Large intestine (tissue), 3 donors: ENCODE results near the gene GDI2. TPM values are rescaled to one million over a fixed set of nuclear protein-coding genes. Genes with fewer than 3 reads are reported as not detected.
"Not testable (repeated sequence)": the region's sequence is repeated elsewhere in the genome, so short reads cannot be mapped to it uniquely, and the experiment has no call there.

Experiments
- DNase-seq, 2 donors: peaks; one replicate each; pipeline versions ENCODE4 v3.0.0 to v3.0.0-alpha.2; 2013
- H3K27ac ChIP-seq: one replicate; pipeline ENCODE4 v1.5.1; 2013; ENCODE audit warnings: low read length
- H3K27me3 ChIP-seq: 2 replicates; pipeline ENCODE4 v1.6.1; 2013; ENCODE audit warnings: low read length; ENCODE audit not compliant: control insufficient read depth, insufficient read depth
- H3K36me3 ChIP-seq: 2 replicates; pipeline ENCODE4 v1.6.1; 2013; ENCODE audit warnings: low read length; ENCODE audit not compliant: control insufficient read depth, insufficient read depth
- H3K4me1 ChIP-seq: one replicate; pipeline ENCODE4 v1.6.1; 2013; ENCODE audit warnings: low read length; ENCODE audit not compliant: control insufficient read depth, insufficient read depth
- H3K4me3 ChIP-seq: one replicate; pipeline ENCODE4 v1.5.1; 2013; ENCODE audit warnings: low read length
- H3K9me3 ChIP-seq: one replicate; pipeline ENCODE4 v1.6.1; 2013; ENCODE audit warnings: mild to moderate bottlenecking, low read depth, low read length, moderate library complexity; ENCODE audit not compliant: control insufficient read depth
- WGBS: methylation state at CpG from one replicate; pipeline ENCODE4 v1.1.5; 2013; ENCODE audit warnings: low lambda C conversion rate; ENCODE audit not compliant: insufficient coverage; 5-methylcytosine and 5-hydroxymethylcytosine counted together
- polyA plus RNA-seq: library from polyadenylated mRNA; unstranded; fragments of 120-200 nt; gene quantifications from one replicate; pipeline ENCODE4 v1.2.1, GENCODE V29; 2013

The GDI2 gene
- polyA plus RNA-seq, 1 donor: 313 TPM

DNA sequence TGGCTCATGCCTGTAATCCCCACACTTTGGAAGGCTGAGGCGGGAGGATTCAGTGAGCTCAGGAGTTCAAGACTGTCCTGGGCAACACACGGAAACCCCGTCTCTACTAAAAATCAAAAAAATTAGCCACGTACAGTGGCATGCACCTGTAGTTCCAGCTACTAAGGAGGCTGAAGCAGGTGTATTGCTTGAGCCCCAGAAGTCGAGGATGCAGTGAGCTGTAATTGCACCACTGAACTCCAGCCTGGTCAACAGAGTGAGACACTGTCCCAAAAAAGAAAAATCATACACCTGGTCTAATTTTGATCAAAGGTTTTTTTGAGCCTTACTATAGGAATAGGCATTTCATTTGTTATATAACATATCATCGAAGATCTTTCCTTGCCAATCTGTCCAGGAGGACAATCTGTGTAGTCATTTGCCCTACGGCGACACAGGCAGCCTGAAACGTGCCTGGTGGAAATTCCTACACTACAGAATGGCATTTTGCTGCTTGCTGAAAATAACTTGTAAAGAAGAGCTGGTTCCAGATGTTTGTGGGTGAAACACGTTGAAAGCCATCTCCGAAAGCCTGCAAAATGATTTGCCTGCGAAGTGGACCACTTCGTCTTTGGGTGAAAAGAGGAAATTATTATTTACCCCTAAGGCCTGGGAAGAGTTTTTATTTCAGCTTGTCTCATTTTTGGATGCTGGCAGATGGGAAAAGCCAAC is 31.3 kb upstream of the GDI2 start:
- no peaks in the 10 kb centered on the region for H3K36me3 ChIP-seq
- H3K9me3 ChIP-seq: no peaks in the 10 kb centered on the region
- H3K27me3 ChIP-seq: peaks cover 6% of the 10 kb centered on the region
- no peak for DNase-seq
- no peak overlapping the region for H3K27ac ChIP-seq
- no peaks in the 10 kb centered on the region for H3K4me1 ChIP-seq
- no CpG with 5 or more reads among the region's 13 CpGs for WGBS
- no peak overlapping the region for H3K4me3 ChIP-seq

- WGBS: no CpG with 5 or more reads among the region's 4 CpGs
- Histone ChIP-seq H3K27me3 (peaks cover 6% of the 10 kb centered on the region), H3K36me3 (no peaks in the 10 kb centered on the region), H3K4me1 (no peaks in the 10 kb centered on the region), H3K27ac (no peak overlapping the region), H3K9me3 (no peaks in the 10 kb centered on the region), H3K4me3 (no peak overlapping the region)
- DNase-seq: no peak
Observed at GRCh38 chr10:5843686-5844344, 30.6 kb upstream of the GDI2 start.

DNA sequence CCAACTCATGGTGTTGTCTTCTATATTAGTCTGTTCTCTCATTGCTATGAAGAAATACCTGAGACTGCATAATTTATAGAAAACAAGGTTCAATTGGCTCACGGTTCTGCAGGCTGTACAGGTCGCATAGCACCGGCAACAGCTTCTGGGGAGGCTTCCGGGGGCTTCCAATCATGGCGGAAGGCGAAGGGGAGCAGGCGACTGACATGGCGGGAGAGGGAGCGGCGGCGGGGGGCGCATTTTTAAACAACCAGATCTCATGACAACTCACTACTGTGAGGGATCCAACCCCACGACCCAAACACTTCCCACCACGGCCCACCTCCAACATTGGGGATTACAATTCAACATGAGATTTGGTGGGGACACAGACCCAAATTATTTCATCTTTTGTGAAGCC is 28.7 kb upstream of the GDI2 start:
- Histone ChIP-seq H3K4me1 (no peaks in the 10 kb centered on the region), H3K4me3 (no peak overlapping the region), H3K36me3 (no peaks in the 10 kb centered on the region), H3K9me3 (no peaks in the 10 kb centered on the region), H3K27me3 (peaks cover 6% of the 10 kb centered on the region), H3K27ac (no peak overlapping the region)
- DNase-seq: no peak
- no CpG with 5 or more reads among the region's 14 CpGs for WGBS

GRCh38 chr10:5840314-5841307 is 27.4 kb upstream of the GDI2 start:
- no peak overlapping the region for H3K4me3 ChIP-seq
- no peak for DNase-seq
- H3K27ac ChIP-seq: no peak overlapping the region
- H3K4me1 ChIP-seq: no peaks in the 10 kb centered on the region
- WGBS: no CpG with 5 or more reads among the region's 40 CpGs
- H3K9me3 ChIP-seq: no peaks in the 10 kb centered on the region
- no peaks in the 10 kb centered on the region for H3K36me3 ChIP-seq
- peaks cover 6% of the 10 kb centered on the region for H3K27me3 ChIP-seq

- H3K36me3 ChIP-seq, H3K9me3 ChIP-seq, DNase-seq, H3K27ac ChIP-seq, H3K4me3 ChIP-seq, H3K27me3 ChIP-seq, H3K4me1 ChIP-seq: not testable (repeated sequence)
- no CpG with 5 or more reads among the region's 2 CpGs for WGBS
Observed at GRCh38 chr10:5836181-5836580, 22.9 kb upstream of the GDI2 start.

GRCh38 chr10:5835446-5836095 is 22.3 kb upstream of the GDI2 start:
- Histone ChIP-seq H3K27ac (no peak overlapping the region), H3K9me3 (no peaks in the 10 kb centered on the region), H3K4me3 (no peak overlapping the region), H3K36me3 (no peaks in the 10 kb centered on the region), H3K27me3 (peaks cover 5% of the 10 kb centered on the region), H3K4me1 (no peaks in the 10 kb centered on the region)
- DNase-seq: no peak
- no CpG with 5 or more reads among the region's 15 CpGs for WGBS

DNA sequence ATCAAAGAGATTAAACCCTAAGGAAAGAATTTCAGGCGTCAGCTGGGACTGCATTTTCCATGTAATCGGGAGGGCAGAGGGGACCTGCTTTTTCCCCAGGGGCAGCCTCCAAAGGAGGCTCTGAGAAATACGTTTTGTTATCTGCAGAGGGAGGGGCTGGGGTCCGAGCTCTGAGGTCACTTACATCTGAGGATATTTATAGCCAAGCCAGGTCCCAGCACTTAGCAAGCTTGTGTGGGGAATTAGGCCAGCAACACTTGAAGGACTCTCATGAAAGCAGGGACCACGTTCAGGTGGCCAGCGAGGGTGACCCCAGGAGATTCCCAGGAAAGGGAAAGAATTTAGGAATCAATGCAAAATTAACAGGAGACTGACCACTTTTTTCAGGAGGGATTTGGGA is 20.6 kb upstream of the GDI2 start:
- no peak for DNase-seq
- Histone ChIP-seq H3K36me3 (no peaks in the 10 kb centered on the region), H3K4me1 (no peaks in the 10 kb centered on the region), H3K27ac (no peak overlapping the region), H3K27me3 (no peaks in the 10 kb centered on the region), H3K4me3 (no peak overlapping the region), H3K9me3 (no peaks in the 10 kb centered on the region)
- 76% methylated on average over 2 of the region's 6 CpGs for WGBS

- Histone ChIP-seq H3K4me1 (no peaks in the 10 kb centered on the region), H3K36me3 (no peaks in the 10 kb centered on the region), H3K27ac (no peak overlapping the region), H3K9me3 (no peaks in the 10 kb centered on the region), H3K27me3 (no peaks in the 10 kb centered on the region), H3K4me3 (no peak overlapping the region)
- no CpG with 5 or more reads among the region's 13 CpGs for WGBS
- no peak for DNase-seq
Observed at GRCh38 chr10:5832946-5833345, 19.7 kb upstream of the GDI2 start.

GRCh38 chr10:5831446-5831782 is 18.2 kb upstream of the GDI2 start:
- Histone ChIP-seq H3K27ac (no peak overlapping the region), H3K4me3 (no peak overlapping the region), H3K9me3 (no peaks in the 10 kb centered on the region), H3K36me3 (no peaks in the 10 kb centered on the region), H3K27me3 (no peaks in the 10 kb centered on the region), H3K4me1 (no peaks in the 10 kb centered on the region)
- no peak for DNase-seq
- 100% methylated on average over 2 of the region's 8 CpGs for WGBS
